ENCODE measurements around the gene KIF16B. TPM values are rescaled to one million over a fixed set of nuclear protein-coding genes. Genes with fewer than 3 reads are reported as not detected.

The KIF16B gene
- total RNA-seq, 1 experiment from 2014 or later, result 7.6 TPM

- ChIA-PET POLR2A (no interaction called here), CTCF (no interaction called here)
- H3K36me3 Mint-ChIP-seq, result peaks cover 30% of the 10 kb centered on the region
- peaks cover 10% of the 10 kb centered on the region for H3K4me1 Mint-ChIP-seq
- no peak overlapping the region for H3K27ac Mint-ChIP-seq
- DNase-seq (ENCODE audit: low spot score), result no peak
- no peak for TF ChIP-seq TCF7 (CRISPR knock-in tag; IDR thresholded peaks at IDR 0.05; ENCODE audit: low read depth)
- no peak for TF ChIP-seq ELF4 (CRISPR knock-in tag; IDR thresholded peaks at IDR 0.05; ENCODE audit: low read depth)
- no peak for TF ChIP-seq ZNF219 (CRISPR knock-in tag; IDR thresholded peaks at IDR 0.05; ENCODE audit: borderline replicate concordance)
- TF ChIP-seq MLX (CRISPR knock-in tag; IDR thresholded peaks at IDR 0.05), result no peak
- no peak for TF ChIP-seq TEAD4 (CRISPR knock-in tag; IDR thresholded peaks at IDR 0.05)
- no peak for TF ChIP-seq PREB (CRISPR knock-in tag; IDR thresholded peaks at IDR 0.05; ENCODE audit: borderline replicate concordance)
- no peak for TF ChIP-seq ZNF416 (CRISPR knock-in tag; IDR thresholded peaks at IDR 0.05)
- no peak for TF ChIP-seq ATF3 (CRISPR knock-in tag; conservative IDR thresholded peaks at IDR 0.05)
- no peak for TF ChIP-seq ZNF396 (CRISPR knock-in tag; IDR thresholded peaks at IDR 0.05; ENCODE audit: borderline replicate concordance)
- TF ChIP-seq ZNF532 (CRISPR knock-in tag; IDR thresholded peaks at IDR 0.05; ENCODE audit: borderline replicate concordance), result no peak
- no peak for TF ChIP-seq ZBTB43 (CRISPR knock-in tag; IDR thresholded peaks at IDR 0.05)
- TF ChIP-seq GTF2I (CRISPR knock-in tag; conservative IDR thresholded peaks at IDR 0.05), result no peak
- TF ChIP-seq ZNF671 (CRISPR knock-in tag; IDR thresholded peaks at IDR 0.05), result no peak
- TF ChIP-seq SP1 (CRISPR knock-in tag; conservative IDR thresholded peaks at IDR 0.05), result no peak
- no peak for TF ChIP-seq MAX (CRISPR knock-in tag; IDR thresholded peaks at IDR 0.05)
- no peak for TF ChIP-seq ZNF263 (CRISPR knock-in tag; IDR thresholded peaks at IDR 0.05; ENCODE audit: low read depth)
- no peak for TF ChIP-seq CREM (CRISPR knock-in tag; IDR thresholded peaks at IDR 0.05)
- TF ChIP-seq RELA (CRISPR knock-in tag; IDR thresholded peaks at IDR 0.05; ENCODE audit: borderline replicate concordance), result no peak
- TF ChIP-seq FOXP1 (CRISPR knock-in tag; IDR thresholded peaks at IDR 0.05; ENCODE audit: borderline replicate concordance), result no peak
- no peaks in the 10 kb centered on the region for H3K27me3 Mint-ChIP-seq (ENCODE audit: low read depth)
- H3K4me3 Mint-ChIP-seq, result no peak overlapping the region
- H3K9me3 Mint-ChIP-seq, result peaks cover 12% of the 10 kb centered on the region
- ATAC-seq, result no peak
Observed at GRCh38 chr20:16428112-16428511, 145.1 kb downstream of the KIF16B start.

- CTCF ChIA-PET, result no interaction called here
- H3K4me3 Mint-ChIP-seq, result no peak overlapping the region
- peaks cover 12% of the 10 kb centered on the region for H3K9me3 Mint-ChIP-seq
- ATAC-seq (no peak), DNase-seq (ENCODE audit: low spot score) (no peak)
- H3K4me1 Mint-ChIP-seq, result peaks cover 5% of the 10 kb centered on the region
- H3K27me3 Mint-ChIP-seq (ENCODE audit: low read depth), result no peaks in the 10 kb centered on the region
- POLR2A ChIA-PET, result no interaction called here
- H3K27ac Mint-ChIP-seq, result no peak overlapping the region
- peaks cover 32% of the 10 kb centered on the region for H3K36me3 Mint-ChIP-seq
- TF ChIP-seq E2F5 (CRISPR knock-in tag; IDR thresholded peaks at IDR 0.05), result no peak
- TF ChIP-seq ZNF425 (CRISPR knock-in tag; conservative IDR thresholded peaks at IDR 0.05), result no peak
- no peak for TF ChIP-seq ESRRA (CRISPR knock-in tag; IDR thresholded peaks at IDR 0.05; ENCODE audit: borderline replicate concordance)
- TF ChIP-seq FOXK1 (CRISPR knock-in tag; IDR thresholded peaks at IDR 0.05), result no peak
- TF ChIP-seq FOXP4 (CRISPR knock-in tag; IDR thresholded peaks at IDR 0.05), result no peak
Observed at GRCh38 chr20:16427571-16427970, 145.7 kb downstream of the KIF16B start.

Data from WTC11 (cell line).